ENCODE data around the gene C1orf216. TPM values are rescaled to one million over a fixed set of nuclear protein-coding genes. Genes with fewer than 3 reads are reported as not detected.

C1orf216 gene
- total and polyA plus RNA-seq, 3 experiments from 2014 or later = 15.3 to 21.8 (median 20.6) TPM

DNA sequence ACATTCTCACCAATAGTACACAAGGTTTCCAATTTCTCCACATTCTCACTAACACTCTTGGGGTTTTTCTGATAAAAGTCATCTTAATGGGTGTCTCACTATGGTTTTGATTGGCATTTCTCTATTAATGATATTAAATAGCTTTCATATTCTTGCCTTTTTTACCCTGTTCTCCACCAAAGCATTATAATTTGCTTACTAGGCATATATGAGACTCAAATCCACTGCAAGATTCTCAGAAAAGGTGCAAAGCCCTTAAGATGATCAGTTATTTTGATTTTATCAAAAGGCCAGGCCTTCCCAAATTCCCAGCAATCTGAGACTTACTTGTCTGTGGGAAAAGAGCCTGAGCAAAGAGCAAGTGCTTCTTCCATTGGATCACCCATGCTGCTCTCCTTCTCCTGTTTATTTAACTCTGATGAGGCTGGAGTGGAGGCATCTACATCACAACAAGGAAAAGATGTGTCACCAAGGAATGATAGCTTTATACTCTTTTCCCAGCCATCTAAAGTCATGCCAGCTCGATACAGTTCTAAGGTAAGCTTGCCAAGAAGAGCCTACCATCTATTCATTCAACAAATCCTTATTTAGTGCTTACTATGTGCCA lies 26.5 kb upstream of the C1orf216 start:
- no peaks in the 10 kb centered on the region for H3K9me3 Mint-ChIP-seq
- no peak overlapping the region for H3K4me3 Mint-ChIP-seq

DNA sequence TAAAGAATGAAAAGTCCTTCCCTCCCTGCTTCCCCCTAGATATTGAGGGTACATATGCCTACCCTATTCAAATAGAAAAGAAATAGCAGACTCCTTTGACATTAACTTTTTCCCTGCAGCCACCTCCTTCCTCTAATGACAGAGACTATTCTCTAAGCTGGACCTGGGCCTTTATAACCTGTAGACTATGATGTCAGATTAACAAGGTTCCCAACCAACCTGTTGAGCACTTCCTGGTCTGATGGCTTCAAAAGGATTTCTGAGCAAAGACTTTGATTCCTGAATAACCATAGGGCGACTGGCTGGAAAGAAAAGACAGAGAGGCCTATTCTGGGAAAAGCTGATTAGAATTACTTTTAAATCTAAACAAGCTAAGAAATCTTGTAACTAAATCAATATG lies 18.4 kb upstream of the C1orf216 start:
- POLR2A ChIA-PET = no interaction called here

More for the DNA sequence above, 26.5 kb upstream of the C1orf216 start:
- H3K27me3 ChIP-seq (ENCODE audit: insufficient read depth, low read length, poor library complexity, severe bottlenecking) = no peaks in the 10 kb centered on the region
- POLR2A ChIA-PET = no interaction called here
- Mint-ChIP-seq H3K4me1 (no peaks in the 10 kb centered on the region), H3K27ac (peak overlapping the region in 1 of 8 donors; percentile 17), H3K27me3 (no peaks in the 10 kb centered on the region), H3K36me3 (peaks cover 0 to 1% (median 0%) of the 10 kb centered on the region in 3 donors)
- H3K9me3 ChIP-seq (ENCODE audit: low read length) = no peaks in the 10 kb centered on the region
- no peak overlapping the region for H3K27ac ChIP-seq (ENCODE audit: low read depth, low read length)
- no peak for DNase-seq
- H3K36me3 ChIP-seq (ENCODE audit: insufficient read depth, low read length) = no peaks in the 10 kb centered on the region
- no peaks in the 10 kb centered on the region for H3K4me1 ChIP-seq (ENCODE audit: insufficient read depth, low read length)
- CTCF ChIA-PET = interaction anchor here (0.6 to 3.2 kb wide), 3 partner anchors 18 to 176 kb away, joined by 3 to 16 read pairs (median 3); no protein-coding TSS in a partner anchor
- H3K4me3 ChIP-seq (ENCODE audit: low read length) = no peak overlapping the region

DNA sequence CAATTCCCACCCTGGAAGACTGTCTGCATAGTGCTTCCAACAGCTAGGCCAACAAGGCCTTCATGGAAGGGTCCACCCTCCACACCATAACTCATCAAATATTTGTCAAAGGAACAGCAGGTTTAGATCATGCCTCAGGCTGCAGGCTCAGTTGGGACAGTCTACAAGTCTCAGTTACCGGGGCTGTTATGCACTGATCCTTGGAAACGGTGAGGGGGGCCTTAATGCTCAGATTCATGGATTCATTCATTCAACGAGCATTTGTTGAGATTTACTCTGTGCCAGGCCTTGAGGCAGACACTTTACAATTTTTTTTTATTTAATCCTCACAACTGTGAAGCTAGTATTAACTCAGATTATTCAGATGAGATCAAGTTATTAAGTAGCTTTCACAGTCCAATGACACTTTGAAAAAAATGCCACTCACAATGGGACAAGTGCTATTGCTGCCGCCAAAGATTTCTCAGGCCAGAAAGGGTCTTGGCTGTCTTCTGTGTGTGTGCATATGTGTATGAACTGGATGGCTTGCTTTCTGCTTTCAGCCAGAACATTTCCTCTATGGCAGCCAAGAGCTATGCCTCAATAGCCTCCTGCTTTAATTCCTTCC lies 8.9 kb upstream of the C1orf216 start:
- no peaks in the 10 kb centered on the region for H3K27me3 ChIP-seq (ENCODE audit: insufficient read depth, low read length, poor library complexity, severe bottlenecking)
- Mint-ChIP-seq H3K9me3 (no peaks in the 10 kb centered on the region), H3K36me3 (no peaks in the 10 kb centered on the region), H3K4me1 (peaks cover 0 to 6% (median 5%) of the 10 kb centered on the region in 3 donors), H3K27ac (no peak overlapping the region), H3K4me3 (no peak overlapping the region), H3K27me3 (no peaks in the 10 kb centered on the region)
- no peaks in the 10 kb centered on the region for H3K9me3 ChIP-seq (ENCODE audit: low read length)
- DNase-seq = no peak
- ChIA-PET POLR2A (no interaction called here), CTCF (interaction anchor here (0.8 to 9.5 kb wide), 29 partner anchors 10 to 321 kb away, joined by 3 to 88 read pairs (median 6); partner anchors contain the start of genes C1orf216, CLSPN and TFAP2E)
- H3K36me3 ChIP-seq (ENCODE audit: insufficient read depth, low read length) = no peaks in the 10 kb centered on the region
- H3K27ac ChIP-seq (ENCODE audit: low read depth, low read length) = no peak overlapping the region
- H3K4me3 ChIP-seq (ENCODE audit: low read length) = no peak overlapping the region
- no peaks in the 10 kb centered on the region for H3K4me1 ChIP-seq (ENCODE audit: insufficient read depth, low read length)

More for the DNA sequence above, 18.4 kb upstream of the C1orf216 start:
- no peak for DNase-seq
- H3K36me3 ChIP-seq (ENCODE audit: insufficient read depth, low read length) = no peaks in the 10 kb centered on the region
- no peaks in the 10 kb centered on the region for H3K4me1 ChIP-seq (ENCODE audit: insufficient read depth, low read length)
- H3K4me3 ChIP-seq (ENCODE audit: low read length) = no peak overlapping the region
- H3K4me3 Mint-ChIP-seq = no peak overlapping the region
- no peaks in the 10 kb centered on the region for H3K36me3 Mint-ChIP-seq
- H3K27me3 Mint-ChIP-seq = no peaks in the 10 kb centered on the region
- no peaks in the 10 kb centered on the region for H3K9me3 ChIP-seq (ENCODE audit: low read length)
- CTCF ChIA-PET = interaction anchor here (1.3 to 2.7 kb wide), 4 partner anchors 10 to 173 kb away, joined by 4 to 17 read pairs (median 6); no protein-coding TSS in a partner anchor
- no peaks in the 10 kb centered on the region for H3K9me3 Mint-ChIP-seq
- no peak overlapping the region for H3K27ac ChIP-seq (ENCODE audit: low read depth, low read length)
- H3K4me1 Mint-ChIP-seq = no peaks in the 10 kb centered on the region
- H3K27ac Mint-ChIP-seq = peak overlapping the region in 1 of 8 donors; percentile 30
- no peaks in the 10 kb centered on the region for H3K27me3 ChIP-seq (ENCODE audit: insufficient read depth, low read length, poor library complexity, severe bottlenecking)

DNA sequence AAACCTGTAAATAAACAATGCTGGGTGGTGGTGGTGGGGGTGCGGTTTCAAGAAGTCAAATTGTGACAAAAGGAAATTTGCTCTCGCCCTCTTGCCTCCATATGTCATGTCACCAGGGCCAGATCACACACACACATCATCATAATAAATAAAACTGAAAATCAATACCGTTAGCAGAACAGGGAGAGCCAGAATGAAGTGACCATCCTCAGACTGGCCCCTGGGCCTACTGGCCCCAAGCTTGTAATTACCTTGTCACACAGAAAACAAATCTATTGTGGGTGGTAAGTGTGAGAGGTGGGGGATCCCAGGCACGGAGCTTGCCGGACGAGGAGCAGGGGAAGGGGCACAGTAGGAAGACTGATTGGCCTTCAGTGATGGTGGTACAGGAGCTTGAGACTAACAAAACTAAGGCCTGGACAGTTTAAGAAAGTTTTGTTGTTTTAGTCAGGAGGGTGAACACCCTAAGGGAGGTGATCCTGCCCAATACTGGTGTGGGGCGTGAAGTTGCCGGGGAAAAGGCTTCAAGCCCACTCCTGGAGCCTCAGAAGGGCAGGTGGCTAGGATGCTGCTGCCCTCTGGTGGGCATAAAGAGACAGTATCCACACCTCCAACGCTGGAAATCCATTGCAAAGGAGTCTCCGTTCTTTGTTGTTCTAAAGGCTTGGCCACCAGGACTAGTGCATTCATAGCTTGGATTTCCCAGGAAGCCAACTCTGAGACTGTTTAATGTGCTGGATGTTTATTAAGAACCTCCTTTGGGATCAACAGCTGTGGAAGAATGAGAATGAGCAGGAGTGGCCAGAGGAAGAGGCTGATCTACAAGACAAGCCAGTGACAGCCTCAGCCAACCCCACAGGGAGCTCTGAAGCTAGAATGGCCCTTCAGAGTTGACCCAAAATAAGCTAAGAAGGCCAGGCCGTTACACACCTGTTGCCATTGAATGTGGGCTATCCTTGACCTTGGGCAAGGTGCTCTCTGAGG lies 8.1 kb upstream of the C1orf216 start:
- Histone ChIP-seq H3K9me3 (ENCODE audit: low read length) (no peaks in the 10 kb centered on the region), H3K4me1 (ENCODE audit: insufficient read depth, low read length) (no peaks in the 10 kb centered on the region), H3K27ac (ENCODE audit: low read depth, low read length) (no peak overlapping the region), H3K4me3 (ENCODE audit: low read length) (no peak overlapping the region), H3K36me3 (ENCODE audit: insufficient read depth, low read length) (no peaks in the 10 kb centered on the region), H3K27me3 (ENCODE audit: insufficient read depth, low read length, poor library complexity, severe bottlenecking) (no peaks in the 10 kb centered on the region)
- Mint-ChIP-seq H3K36me3 (no peaks in the 10 kb centered on the region), H3K4me3 (peak overlapping the region in 1 of 7 donors; percentile 24), H3K27me3 (no peaks in the 10 kb centered on the region), H3K27ac (peak overlapping the region in 4 of 8 donors; percentile 4 to 47 (median 30)), H3K4me1 (peaks cover 0 to 6% (median 5%) of the 10 kb centered on the region in 3 donors), H3K9me3 (no peaks in the 10 kb centered on the region)
- peak; percentile 21 to 71 (median 40) for DNase-seq
- CTCF ChIA-PET = interaction anchor here (0.7 to 9.5 kb wide), 29 partner anchors 11 to 394 kb away, joined by 3 to 88 read pairs (median 6); partner anchors contain the start of genes C1orf216, CLSPN and TFAP2E
- POLR2A ChIA-PET = no interaction called here

DNA sequence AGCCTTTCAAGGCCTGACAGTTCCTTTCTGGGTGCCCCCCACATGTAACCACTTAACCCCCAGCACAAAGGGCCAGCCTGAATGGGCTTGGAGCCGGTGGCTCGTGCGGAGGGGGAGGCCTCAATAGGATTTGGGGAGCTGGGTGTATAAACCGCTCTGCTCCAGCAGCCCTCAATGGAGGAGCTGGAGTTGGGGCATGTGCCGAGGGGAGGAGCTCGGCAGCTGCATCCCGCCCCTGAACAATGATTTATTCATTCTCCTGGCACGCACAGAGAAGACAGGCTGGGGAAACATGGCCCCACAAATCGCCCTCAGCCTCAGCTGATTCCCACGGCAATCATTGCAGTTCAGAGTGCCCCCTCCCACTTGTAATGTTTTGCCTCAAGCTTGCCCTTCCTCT lies 6.9 kb upstream of the C1orf216 start:
- Mint-ChIP-seq H3K4me3 (no peak overlapping the region), H3K27me3 (no peaks in the 10 kb centered on the region), H3K27ac (no peak overlapping the region), H3K9me3 (no peaks in the 10 kb centered on the region), H3K4me1 (peaks cover 0 to 6% (median 5%) of the 10 kb centered on the region in 3 donors), H3K36me3 (no peaks in the 10 kb centered on the region)
- Histone ChIP-seq H3K4me3 (ENCODE audit: low read length) (no peak overlapping the region), H3K4me1 (ENCODE audit: insufficient read depth, low read length) (no peaks in the 10 kb centered on the region), H3K9me3 (ENCODE audit: low read length) (no peaks in the 10 kb centered on the region), H3K36me3 (ENCODE audit: insufficient read depth, low read length) (no peaks in the 10 kb centered on the region), H3K27me3 (ENCODE audit: insufficient read depth, low read length, poor library complexity, severe bottlenecking) (no peaks in the 10 kb centered on the region), H3K27ac (ENCODE audit: low read depth, low read length) (no peak overlapping the region)
- POLR2A ChIA-PET = interaction anchor here (0.6 kb wide), 1 partner anchor 27 kb away, joined by 3 read pairs; no protein-coding TSS in a partner anchor
- DNase-seq = no peak
- CTCF ChIA-PET = interaction anchor here (1.4 to 9.5 kb wide), 8 partner anchors 10 to 275 kb away, joined by 6 to 88 read pairs (median 20); partner anchors contain the start of genes C1orf216 and TFAP2E

DNA sequence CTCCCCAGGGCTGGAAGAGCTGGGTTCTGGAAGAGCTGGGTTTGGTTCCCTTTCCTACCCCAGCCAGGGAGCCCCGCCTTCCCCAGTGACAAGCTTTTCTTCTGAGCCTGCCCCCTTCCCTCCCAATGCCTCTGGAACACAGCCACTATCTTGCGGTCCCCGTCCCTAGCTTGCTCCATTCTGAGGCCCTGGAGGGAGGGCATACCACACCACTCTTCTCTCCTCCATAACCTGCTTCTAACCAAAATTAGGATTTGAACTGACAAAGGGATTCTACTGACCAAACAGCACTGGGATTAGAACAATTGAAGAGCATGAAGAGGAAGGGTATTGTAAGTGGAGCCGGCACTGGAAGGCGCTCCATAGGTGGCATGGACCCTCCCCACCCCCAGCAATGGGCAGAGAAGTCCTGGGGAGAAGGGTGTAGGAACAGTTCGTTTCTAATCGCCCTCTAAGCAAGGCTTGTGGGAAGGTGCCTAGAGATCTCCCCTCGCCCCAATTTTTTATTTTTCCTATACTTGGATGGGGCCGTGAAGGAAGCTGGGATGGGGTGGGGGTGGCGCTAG lies 690 bp downstream of the C1orf216 start:
- Mint-ChIP-seq H3K36me3 (peaks cover 0 to 22% (median 4%) of the 10 kb centered on the region in 3 donors), H3K4me3 (peak overlapping the region; percentile 89 to 97 (median 94)), H3K9me3 (no peaks in the 10 kb centered on the region), H3K27me3 (no peaks in the 10 kb centered on the region), H3K27ac (peak overlapping the region in 7 of 8 donors; percentile 31 to 94 (median 71)), H3K4me1 (peaks cover 31 to 41% (median 41%) of the 10 kb centered on the region in 3 donors)
- Histone ChIP-seq H3K9me3 (ENCODE audit: low read length) (no peaks in the 10 kb centered on the region), H3K4me1 (ENCODE audit: insufficient read depth, low read length) (peaks cover 23% of the 10 kb centered on the region), H3K36me3 (ENCODE audit: insufficient read depth, low read length) (no peaks in the 10 kb centered on the region), H3K27me3 (ENCODE audit: insufficient read depth, low read length, poor library complexity, severe bottlenecking) (no peaks in the 10 kb centered on the region), H3K4me3 (ENCODE audit: low read length) (peak overlapping the region; percentile 90), H3K27ac (ENCODE audit: low read depth, low read length) (peak overlapping the region; percentile 79)
- ChIA-PET CTCF (interaction anchor here (6.7 kb wide), 1 partner anchor 10 kb away, joined by 88 read pairs; no protein-coding TSS in a partner anchor), POLR2A (no interaction called here)
- no peak for DNase-seq

DNA sequence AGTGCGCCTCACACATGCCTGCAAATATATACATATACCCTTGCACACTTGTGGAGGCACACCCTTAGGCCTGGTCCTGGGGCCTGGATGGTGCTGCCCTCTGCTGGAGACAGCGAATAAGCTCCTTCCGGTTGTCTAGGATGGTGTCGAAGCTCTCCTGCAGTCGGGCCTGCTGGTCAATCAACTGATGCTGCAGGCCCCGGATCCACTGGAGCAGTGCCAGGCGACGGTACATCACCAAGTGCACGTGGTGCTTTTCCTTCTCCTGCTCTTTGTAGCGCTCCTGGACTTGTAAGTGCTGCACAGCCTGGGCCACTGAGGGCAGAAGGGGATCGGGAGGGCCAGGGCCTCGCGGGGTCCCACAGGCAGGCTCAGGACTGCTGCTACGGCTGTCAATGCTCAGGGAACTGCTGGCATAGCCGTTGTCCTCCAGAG lies 3.1 kb downstream of the C1orf216 start:
- peak overlapping the region in 6 of 8 donors; percentile 43 to 88 (median 64) for H3K27ac Mint-ChIP-seq
- no peaks in the 10 kb centered on the region for H3K9me3 Mint-ChIP-seq
- no peak overlapping the region for H3K4me3 ChIP-seq (ENCODE audit: low read length)
- H3K36me3 ChIP-seq (ENCODE audit: insufficient read depth, low read length) = no peaks in the 10 kb centered on the region
- H3K27me3 ChIP-seq (ENCODE audit: insufficient read depth, low read length, poor library complexity, severe bottlenecking) = no peaks in the 10 kb centered on the region
- H3K4me1 ChIP-seq (ENCODE audit: insufficient read depth, low read length) = peaks cover 23% of the 10 kb centered on the region
- H3K4me3 Mint-ChIP-seq = peak overlapping the region in 6 of 7 donors; percentile 24 to 76 (median 68)
- DNase-seq = peak; percentile 61 to 85 (median 66)
- H3K27me3 Mint-ChIP-seq = no peaks in the 10 kb centered on the region
- ChIA-PET CTCF (interaction anchor here (0.6 to 6.7 kb wide), 28 partner anchors 9 to 270 kb away, joined by 3 to 88 read pairs (median 6); partner anchors contain the start of genes CLSPN, KIAA0319L, NCDN and TFAP2E), POLR2A (interaction anchor here (0.6 to 1.0 kb wide), 3 partner anchors 74 to 209 kb away, joined by 3 to 9 read pairs (median 3); no protein-coding TSS in a partner anchor)
- H3K36me3 Mint-ChIP-seq = peaks cover 0 to 22% (median 4%) of the 10 kb centered on the region in 3 donors
- H3K27ac ChIP-seq (ENCODE audit: low read depth, low read length) = no peak overlapping the region
- H3K9me3 ChIP-seq (ENCODE audit: low read length) = no peaks in the 10 kb centered on the region
- peaks cover 31 to 41% (median 41%) of the 10 kb centered on the region in 3 donors for H3K4me1 Mint-ChIP-seq

Measured in CD8-positive, alpha-beta memory T cell (primary cell).